HepG2 (cell line): ENCODE data around the gene NAB2. TPM values are rescaled to one million over a fixed set of nuclear protein-coding genes. Genes with fewer than 3 reads are reported as not detected.
A peak's percentile ranks its signal among the peaks of the same experiment; 100 is the strongest.

ENCODE experiments used
- ATF7-NPFF ChIP-seq: sonication (generic); formaldehyde crosslinking; IDR thresholded peaks from 2 replicates; pipeline ENCODE4 v1.8.1; 2023; ENCODE audit warnings: mild to moderate bottlenecking, low read depth, missing genetic modification reagents, moderate library complexity
- DBP ChIP-seq: sonication (generic); formaldehyde crosslinking; IDR thresholded peaks from 2 replicates; pipeline ENCODE4 v1.4.0; 2020; ENCODE audit warnings: missing genetic modification reagents; ENCODE audit errors: not compliant biosample characterization
- FLYWCH1 ChIP-seq: sonication (generic); formaldehyde crosslinking; IDR thresholded peaks from 2 replicates; pipeline ENCODE4 v1.8.1; 2023; ENCODE audit warnings: mild to moderate bottlenecking, missing genetic modification reagents
- HMGA1 ChIP-seq: sonication (generic); formaldehyde crosslinking; conservative IDR thresholded peaks from 2 replicates; pipeline ENCODE4 v1.4.0; 2020; ENCODE audit warnings: missing genetic modification reagents
- PHF8 ChIP-seq: sonication (generic); formaldehyde crosslinking; IDR thresholded peaks from 2 replicates; pipeline ENCODE4 v1.5.0; 2020; ENCODE audit warnings: missing genetic modification reagents
- SNAI1 ChIP-seq: sonication (generic); formaldehyde crosslinking; IDR thresholded peaks from 2 replicates; pipeline ENCODE4 v1.5.0; 2020; ENCODE audit warnings: mild to moderate bottlenecking, missing genetic modification reagents, borderline replicate concordance
- TFAP4 ChIP-seq: sonication (generic); IDR thresholded peaks from 2 replicates; pipeline ENCODE4 v1.6.1; 2016; ENCODE audit warnings: low read depth, borderline replicate concordance
- XRCC5 ChIP-seq: fragments of 200-400 bp; formaldehyde crosslinking; optimal IDR thresholded peaks from 2 replicates; pipeline ENCODE3; 2017; ENCODE audit warnings: mild to moderate bottlenecking, low read length
- ZC3H4 ChIP-seq: sonication (generic); formaldehyde crosslinking; IDR thresholded peaks from 2 replicates; pipeline ENCODE4 v1.4.0; 2020; ENCODE audit warnings: missing genetic modification reagents, borderline replicate concordance
- ZFP36 ChIP-seq: fragments of 150-350 bp; IDR thresholded peaks from 2 replicates; pipeline ENCODE4 v1.6.1; 2018; ENCODE audit warnings: borderline replicate concordance, low read length, low read depth; ENCODE audit not compliant: partially characterized antibody
- ZMYM4 ChIP-seq: sonication (generic); formaldehyde crosslinking; IDR thresholded peaks from 2 replicates; pipeline ENCODE4 v1.8.1; 2023; ENCODE audit warnings: mild to moderate bottlenecking, missing genetic modification reagents
- ZNF160 ChIP-seq: sonication (generic); formaldehyde crosslinking; IDR thresholded peaks from 2 replicates; pipeline ENCODE4 v1.8.0; 2022; ENCODE audit warnings: mild to moderate bottlenecking, inconsistent platforms, missing genetic modification reagents
- ZNF264 ChIP-seq: sonication (generic); formaldehyde crosslinking; IDR thresholded peaks from 2 replicates; pipeline ENCODE4 v1.4.0; 2020; ENCODE audit warnings: missing genetic modification reagents
- ZNF550 ChIP-seq: sonication (generic); formaldehyde crosslinking; IDR thresholded peaks from 2 replicates; pipeline ENCODE4 v1.4.0; 2020; ENCODE audit warnings: mild to moderate bottlenecking, missing genetic modification reagents, borderline replicate concordance
- ZNF562 ChIP-seq: sonication (generic); formaldehyde crosslinking; IDR thresholded peaks from 2 replicates; pipeline ENCODE4 v1.8.0; 2022; ENCODE audit warnings: missing genetic modification reagents, borderline replicate concordance
- ZNF614 ChIP-seq: IDR thresholded peaks from 2 replicates; pipeline ENCODE4 v1.6.1; 2018; ENCODE audit warnings: missing biosample characterization, missing genetic modification reagents, inconsistent platforms, borderline replicate concordance
- ZNF678 ChIP-seq: sonication (generic); formaldehyde crosslinking; IDR thresholded peaks from 2 replicates; pipeline ENCODE4 v1.4.0; 2020; ENCODE audit warnings: mild to moderate bottlenecking, missing genetic modification reagents
- ZNF768 ChIP-seq: sonication (generic); formaldehyde crosslinking; IDR thresholded peaks from 2 replicates; pipeline ENCODE4 v1.4.0; 2020; ENCODE audit warnings: missing genetic modification reagents
- ZNF777 ChIP-seq: sonication (generic); formaldehyde crosslinking; IDR thresholded peaks from 2 replicates; pipeline ENCODE4 v1.4.0; 2020; ENCODE audit warnings: missing genetic modification reagents
- polyA plus RNA-seq, 8 experiments: library from polyadenylated mRNA; depleted of rRNA in 3 of 8; stranded (reverse) in 7 of 8; unstranded in 1 of 8; fragments of >200 nt; fragmentation: Illumina TruSeq in 4 of 8; extraction: Trizol in 4 of 8; gene quantifications; 2 replicates each; pipeline versions ENCODE4 v1.2.1 to v1.2.3, GENCODE V29; 2011 to 2016; ENCODE audit warnings: low read depth in 4 of 8, missing spikeins in 1 of 8, mixed read lengths in 1 of 8; ENCODE audit not compliant: insufficient read depth in 1 of 8
- total RNA-seq, 5 experiments: library from RNA; depleted of rRNA; stranded (reverse); fragments of >200 nt; fragmentation: Illumina TruSeq; extraction: Trizol; gene quantifications; 2 replicates each; pipeline ENCODE4 v1.2.3, GENCODE V29; 2016; ENCODE audit warnings: low read depth in 1 of 5
- TF ChIP-seq, protein P1 (sequence below): sonication (generic); formaldehyde crosslinking; conservative IDR thresholded peaks from 2 replicates; pipeline ENCODE4 v1.5.0; 2020; ENCODE audit warnings: missing genetic modification reagents
- TF ChIP-seq, protein P2 (sequence below): sonication (generic); formaldehyde crosslinking; IDR thresholded peaks from 2 replicates; pipeline ENCODE4 v1.5.0; 2020; ENCODE audit warnings: mild to moderate bottlenecking, missing genetic modification reagents, moderate library complexity
- TF ChIP-seq, protein P3 (sequence below): sonication (generic); formaldehyde crosslinking; IDR thresholded peaks from 2 replicates; pipeline ENCODE4 v1.5.0; 2020; ENCODE audit warnings: missing genetic modification reagents, mild to moderate bottlenecking, borderline replicate concordance

Gene NAB2
- total and polyA plus RNA-seq, 2 of the 13 experiments (the other 11 are each of a cell fraction or from before 2014, with no cell fraction given) = 11.7 to 12.9 TPM

GRCh38 chr12:57078519-57079404, 10.2 kb upstream of the NAB2 start, which contains the start of gene NEMP1 (continued):
- TF ChIP-seq DBP (no peak), FLYWCH1 (CRISPR knock-in tag) (no peak), SNAI1 (CRISPR knock-in tag) (no peak), PHF8 (peak; percentile 49; the same call in 1 of the 2 replicates), ZNF768 (CRISPR knock-in tag) (peak; percentile 27; the same call in 1 of the 2 replicates), ZNF550 (CRISPR knock-in tag) (no peak), ZNF160 (CRISPR knock-in tag) (no peak), ZNF777 (CRISPR knock-in tag) (no peak), ZNF562 (CRISPR knock-in tag) (no peak), ZNF678 (no peak), ATF7-NPFF (CRISPR knock-in tag) (peak; percentile 93), ZNF264 (CRISPR knock-in tag) (no peak), HMGA1 (CRISPR knock-in tag) (no peak), ZC3H4 (CRISPR knock-in tag) (no peak), ZNF614 (CRISPR knock-in tag) (no peak; the same call in 1 of the 2 replicates), XRCC5 (no peak), ZMYM4 (peak; percentile 71), TFAP4 (no peak), ZFP36 (no peak)
- TF ChIP-seq, protein P1, sequence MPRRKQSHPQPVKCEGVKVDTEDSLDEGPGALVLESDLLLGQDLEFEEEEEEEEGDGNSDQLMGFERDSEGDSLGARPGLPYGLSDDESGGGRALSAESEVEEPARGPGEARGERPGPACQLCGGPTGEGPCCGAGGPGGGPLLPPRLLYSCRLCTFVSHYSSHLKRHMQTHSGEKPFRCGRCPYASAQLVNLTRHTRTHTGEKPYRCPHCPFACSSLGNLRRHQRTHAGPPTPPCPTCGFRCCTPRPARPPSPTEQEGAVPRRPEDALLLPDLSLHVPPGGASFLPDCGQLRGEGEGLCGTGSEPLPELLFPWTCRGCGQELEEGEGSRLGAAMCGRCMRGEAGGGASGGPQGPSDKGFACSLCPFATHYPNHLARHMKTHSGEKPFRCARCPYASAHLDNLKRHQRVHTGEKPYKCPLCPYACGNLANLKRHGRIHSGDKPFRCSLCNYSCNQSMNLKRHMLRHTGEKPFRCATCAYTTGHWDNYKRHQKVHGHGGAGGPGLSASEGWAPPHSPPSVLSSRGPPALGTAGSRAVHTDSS (CRISPR knock-in tag) = no peak
- TF ChIP-seq, protein P2, sequence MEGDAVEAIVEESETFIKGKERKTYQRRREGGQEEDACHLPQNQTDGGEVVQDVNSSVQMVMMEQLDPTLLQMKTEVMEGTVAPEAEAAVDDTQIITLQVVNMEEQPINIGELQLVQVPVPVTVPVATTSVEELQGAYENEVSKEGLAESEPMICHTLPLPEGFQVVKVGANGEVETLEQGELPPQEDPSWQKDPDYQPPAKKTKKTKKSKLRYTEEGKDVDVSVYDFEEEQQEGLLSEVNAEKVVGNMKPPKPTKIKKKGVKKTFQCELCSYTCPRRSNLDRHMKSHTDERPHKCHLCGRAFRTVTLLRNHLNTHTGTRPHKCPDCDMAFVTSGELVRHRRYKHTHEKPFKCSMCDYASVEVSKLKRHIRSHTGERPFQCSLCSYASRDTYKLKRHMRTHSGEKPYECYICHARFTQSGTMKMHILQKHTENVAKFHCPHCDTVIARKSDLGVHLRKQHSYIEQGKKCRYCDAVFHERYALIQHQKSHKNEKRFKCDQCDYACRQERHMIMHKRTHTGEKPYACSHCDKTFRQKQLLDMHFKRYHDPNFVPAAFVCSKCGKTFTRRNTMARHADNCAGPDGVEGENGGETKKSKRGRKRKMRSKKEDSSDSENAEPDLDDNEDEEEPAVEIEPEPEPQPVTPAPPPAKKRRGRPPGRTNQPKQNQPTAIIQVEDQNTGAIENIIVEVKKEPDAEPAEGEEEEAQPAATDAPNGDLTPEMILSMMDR (CRISPR knock-in tag) = no peak
- TF ChIP-seq, protein P3, sequence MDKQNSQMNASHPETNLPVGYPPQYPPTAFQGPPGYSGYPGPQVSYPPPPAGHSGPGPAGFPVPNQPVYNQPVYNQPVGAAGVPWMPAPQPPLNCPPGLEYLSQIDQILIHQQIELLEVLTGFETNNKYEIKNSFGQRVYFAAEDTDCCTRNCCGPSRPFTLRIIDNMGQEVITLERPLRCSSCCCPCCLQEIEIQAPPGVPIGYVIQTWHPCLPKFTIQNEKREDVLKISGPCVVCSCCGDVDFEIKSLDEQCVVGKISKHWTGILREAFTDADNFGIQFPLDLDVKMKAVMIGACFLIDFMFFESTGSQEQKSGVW (CRISPR knock-in tag) = no peak
